GM18517 (cell line): ENCODE results near the gene UBE2I.

Experiments
- ATAC-seq: cut with Tn5 transposase; IDR thresholded peaks from one replicate; pipeline ENCODE4 v1.9.1; 2021; ENCODE audit warnings: mild to moderate bottlenecking, moderate library complexity; ENCODE audit not compliant: unreplicated experiment

Gene UBE2I

GRCh38 chr16:1277151-1277598 lies 32.3 kb upstream of the UBE2I start:
- no peak for ATAC-seq

GRCh38 chr16:1277617-1278282 lies 31.7 kb upstream of the UBE2I start:
- ATAC-seq: no peak

- no peak for ATAC-seq
Measured at GRCh38 chr16:1278477-1278876, 31.0 kb upstream of the UBE2I start.

GRCh38 chr16:1279081-1279944 lies 30.1 kb upstream of the UBE2I start:
- ATAC-seq: no peak

GRCh38 chr16:1279945-1280589 lies 29.4 kb upstream of the UBE2I start:
- no peak for ATAC-seq

- no peak for ATAC-seq
Measured at GRCh38 chr16:1280783-1281182, 28.7 kb upstream of the UBE2I start.

- ATAC-seq: no peak
Measured at GRCh38 chr16:1281517-1281916, 27.9 kb upstream of the UBE2I start.

- no peak for ATAC-seq
Measured at GRCh38 chr16:1282324-1282973, 27.0 kb upstream of the UBE2I start.

- ATAC-seq: no peak
Measured at GRCh38 chr16:1283296-1283695, 26.1 kb upstream of the UBE2I start.

- no peak for ATAC-seq
Measured at GRCh38 chr16:1283996-1284616, 25.3 kb upstream of the UBE2I start.

- ATAC-seq: no peak
Measured at GRCh38 chr16:1285669-1286512, 23.5 kb upstream of the UBE2I start.

- no peak for ATAC-seq
Measured at GRCh38 chr16:1286513-1287094, 22.8 kb upstream of the UBE2I start.

GRCh38 chr16:1287982-1288670 lies 21.3 kb upstream of the UBE2I start:
- no peak for ATAC-seq

GRCh38 chr16:1288813-1289476 lies 20.5 kb upstream of the UBE2I start:
- ATAC-seq: no peak

GRCh38 chr16:1289477-1289866 lies 20.0 kb upstream of the UBE2I start:
- no peak for ATAC-seq

GRCh38 chr16:1290063-1290501 lies 19.4 kb upstream of the UBE2I start:
- ATAC-seq: no peak

- ATAC-seq: no peak
Measured at GRCh38 chr16:1290860-1291575, 18.4 kb upstream of the UBE2I start.

- no peak for ATAC-seq
Measured at GRCh38 chr16:1291576-1291974, 17.9 kb upstream of the UBE2I start.
